WERI-Rb-1 (cell line): ENCODE results near the gene THSD7B.

Experiments used
- DNase-seq: peaks from one replicate; pipeline ENCODE4 v3.0.0-alpha.2; 2020
- H3K27ac ChIP-seq: fragments of 250-450 bp; sonication (Bioruptor Pico); 2 replicates; pipeline ENCODE4 v1.5.1; 2020; ENCODE audit warnings: mild to moderate bottlenecking, moderate library complexity
- H3K27me3 ChIP-seq: fragments of 250-450 bp; sonication (Bioruptor Pico); 2 replicates; pipeline ENCODE4 v1.5.1; 2021; ENCODE audit warnings: mild to moderate bottlenecking, low read depth, moderate library complexity; ENCODE audit not compliant: insufficient read depth, severe bottlenecking
- H3K36me3 ChIP-seq: fragments of 250-450 bp; sonication (Bioruptor Pico); 2 replicates; pipeline ENCODE4 v1.5.1; 2020; ENCODE audit warnings: mild to moderate bottlenecking, moderate library complexity
- H3K4me3 ChIP-seq: 2 replicates; pipeline ENCODE4 v1.5.1; 2011; ENCODE audit warnings: low read depth, mild to moderate bottlenecking, control low read depth, low read length
- H3K9me3 ChIP-seq: fragments of 250-450 bp; sonication (Bioruptor Pico); 2 replicates; pipeline ENCODE4 v1.5.1; 2021; ENCODE audit warnings: mild to moderate bottlenecking, moderate library complexity; ENCODE audit not compliant: severe bottlenecking
- CTCF ChIP-seq: IDR thresholded peaks from 2 replicates; pipeline ENCODE4 v1.5.1; 2011; ENCODE audit warnings: low read depth, mild to moderate bottlenecking, control low read depth, inconsistent platforms, low read length

THSD7B gene

GRCh38 chr2:137002896-137003295 lies 237.6 kb downstream of the THSD7B start:
- Histone ChIP-seq H3K27me3 (no peaks in the 10 kb centered on the region), H3K4me3 (no peak overlapping the region), H3K27ac (no peak overlapping the region), H3K9me3 (no peaks in the 10 kb centered on the region), H3K36me3 (no peaks in the 10 kb centered on the region)
- DNase-seq, result no peak
- no peak for TF ChIP-seq CTCF

GRCh38 chr2:137005210-137005609 lies 239.9 kb downstream of the THSD7B start:
- Histone ChIP-seq H3K4me3 (no peak overlapping the region), H3K27ac (no peak overlapping the region), H3K27me3 (no peaks in the 10 kb centered on the region), H3K9me3 (no peaks in the 10 kb centered on the region), H3K36me3 (no peaks in the 10 kb centered on the region)
- TF ChIP-seq CTCF, result no peak
- DNase-seq, result no peak

GRCh38 chr2:137007938-137008337 lies 242.6 kb downstream of the THSD7B start:
- no peaks in the 10 kb centered on the region for H3K27me3 ChIP-seq
- H3K9me3 ChIP-seq, result no peaks in the 10 kb centered on the region
- H3K27ac ChIP-seq, result no peak overlapping the region
- H3K36me3 ChIP-seq, result no peaks in the 10 kb centered on the region
- H3K4me3 ChIP-seq, result no peak overlapping the region
- TF ChIP-seq CTCF, result no peak
- no peak for DNase-seq

GRCh38 chr2:137009953-137010352 lies 244.6 kb downstream of the THSD7B start:
- H3K36me3 ChIP-seq, result no peaks in the 10 kb centered on the region
- no peak for DNase-seq
- H3K27me3 ChIP-seq, result no peaks in the 10 kb centered on the region
- H3K9me3 ChIP-seq, result no peaks in the 10 kb centered on the region
- no peak overlapping the region for H3K27ac ChIP-seq
- TF ChIP-seq CTCF, result no peak
- H3K4me3 ChIP-seq, result no peak overlapping the region

GRCh38 chr2:137020452-137021196 lies 255.3 kb downstream of the THSD7B start:
- H3K36me3 ChIP-seq, result no peaks in the 10 kb centered on the region
- H3K9me3 ChIP-seq, result no peaks in the 10 kb centered on the region
- H3K27me3 ChIP-seq, result no peaks in the 10 kb centered on the region
- DNase-seq, result no peak
- TF ChIP-seq CTCF, result no peak
- H3K27ac ChIP-seq, result no peak overlapping the region
- H3K4me3 ChIP-seq, result no peak overlapping the region

GRCh38 chr2:137021763-137022162 lies 256.4 kb downstream of the THSD7B start:
- no peak for DNase-seq
- no peak overlapping the region for H3K27ac ChIP-seq
- no peaks in the 10 kb centered on the region for H3K9me3 ChIP-seq
- no peak for TF ChIP-seq CTCF
- H3K36me3 ChIP-seq, result no peaks in the 10 kb centered on the region
- no peak overlapping the region for H3K4me3 ChIP-seq
- H3K27me3 ChIP-seq, result no peaks in the 10 kb centered on the region
